Neuronal stem cell (in vitro differentiated cells): Measurements from ENCODE around the gene SMIM41.

Experiments
- DNase-seq: peaks from one replicate; pipeline ENCODE4 v3.0.0-alpha.2; 2013; ENCODE audit warnings: low spot score
- H2AFZ ChIP-seq: one replicate; pipeline ENCODE4 v1.6.1; 2013; ENCODE audit warnings: mild to moderate bottlenecking, low read length, inconsistent platforms
- H2AK5ac ChIP-seq: 2 replicates; pipeline ENCODE4 v1.6.1; 2013; ENCODE audit warnings: low read depth, mild to moderate bottlenecking, inconsistent platforms, low read length, moderate library complexity, mixed read lengths
- H2BK120ac ChIP-seq: 2 replicates; pipeline ENCODE4 v1.6.1; 2013; ENCODE audit warnings: low read depth, mild to moderate bottlenecking, inconsistent platforms, low read length, moderate library complexity, mixed read lengths
- H2BK12ac ChIP-seq: one replicate; pipeline ENCODE4 v1.6.1; 2013; ENCODE audit warnings: low read length, inconsistent platforms
- H2BK15ac ChIP-seq: 2 replicates; pipeline ENCODE4 v1.6.1; 2013; ENCODE audit warnings: mild to moderate bottlenecking, low read length, inconsistent platforms, mixed read lengths
- H2BK5ac ChIP-seq: one replicate; pipeline ENCODE4 v1.6.1; 2013; ENCODE audit warnings: inconsistent platforms, mild to moderate bottlenecking, low read length, moderate library complexity
- H3K14ac ChIP-seq: one replicate; pipeline ENCODE4 v1.6.1; 2013; ENCODE audit warnings: low read length, inconsistent platforms
- H3K18ac ChIP-seq: 2 replicates; pipeline ENCODE4 v1.6.1; 2013; ENCODE audit warnings: low read length, inconsistent platforms
- H3K23ac ChIP-seq: 2 replicates; pipeline ENCODE4 v1.6.1; 2013; ENCODE audit warnings: low read depth, mild to moderate bottlenecking, mixed read lengths, low read length, inconsistent platforms; ENCODE audit not compliant: poor library complexity
- H3K27ac ChIP-seq: replicated peaks from 3 replicates; pipeline ENCODE4 v1.5.1; 2013; ENCODE audit warnings: low read length, inconsistent platforms
- H3K27me3 ChIP-seq, 3 experiments: 2 replicates each; pipeline ENCODE4 v1.6.1; 2013; ENCODE audit warnings: low read length in 3 of 3, mild to moderate bottlenecking in 2 of 3, inconsistent platforms in 1 of 3, low read depth in 1 of 3, mixed read lengths in 1 of 3, moderate library complexity in 1 of 3; ENCODE audit not compliant: control insufficient read depth in 3 of 3, insufficient read depth in 3 of 3
- H3K36me3 ChIP-seq, 2 donors: replicated peaks in 1 of 2; 2 replicates each; pipeline ENCODE4 v1.6.1; 2013; ENCODE audit warnings: low read length in 2 of 2; ENCODE audit not compliant: control insufficient read depth in 2 of 2, insufficient read depth in 2 of 2
- H3K4ac ChIP-seq: 2 replicates; pipeline ENCODE4 v1.6.1; 2013; ENCODE audit warnings: inconsistent platforms, mild to moderate bottlenecking, low read length, moderate library complexity
- H3K4me1 ChIP-seq, 2 donors: 1 replicate in 1 of 2; 2 replicates in 1 of 2; pipeline ENCODE4 v1.6.1; 2013; ENCODE audit warnings: low read length in 2 of 2, low read depth in 1 of 2; ENCODE audit not compliant: control insufficient read depth in 2 of 2, insufficient read depth in 1 of 2
- H3K4me2 ChIP-seq: one replicate; pipeline ENCODE4 v1.6.1; 2013; ENCODE audit warnings: mild to moderate bottlenecking, low read length, inconsistent platforms; ENCODE audit not compliant: insufficient read depth, poor library complexity, severe bottlenecking
- H3K4me3 ChIP-seq, 2 donors: 2 replicates each; pipeline ENCODE4 v1.5.1; 2013; ENCODE audit warnings: low read length in 2 of 2, mild to moderate bottlenecking in 2 of 2, inconsistent platforms in 1 of 2, moderate library complexity in 1 of 2
- H3K79me1 ChIP-seq: one replicate; pipeline ENCODE4 v1.6.1; 2013; ENCODE audit warnings: low read depth, mild to moderate bottlenecking, inconsistent platforms, low read length, moderate library complexity
- H3K9ac ChIP-seq: one replicate; pipeline ENCODE4 v1.6.1; 2013; ENCODE audit warnings: mild to moderate bottlenecking, low read depth, low read length, inconsistent platforms; ENCODE audit not compliant: poor library complexity
- H3K9me3 ChIP-seq, 2 donors: replicated peaks in 1 of 2; 2 replicates each; pipeline versions ENCODE3 to v1.6.1; 2013; ENCODE audit warnings: low read length in 2 of 2, mild to moderate bottlenecking in 2 of 2, inconsistent platforms in 1 of 2, low read depth in 1 of 2, mixed read lengths in 1 of 2, moderate library complexity in 1 of 2; ENCODE audit not compliant: control insufficient read depth in 2 of 2, insufficient read depth in 1 of 2
- H4K8ac ChIP-seq: one replicate; pipeline ENCODE4 v1.6.1; 2013; ENCODE audit warnings: low read depth, mild to moderate bottlenecking, inconsistent platforms, low read length, moderate library complexity
- H4K91ac ChIP-seq: one replicate; pipeline ENCODE4 v1.6.1; 2013; ENCODE audit warnings: low read length, low read depth, mild to moderate bottlenecking, inconsistent platforms; ENCODE audit not compliant: poor library complexity
- WGBS, 2 donors: extraction: QIAGEN DNeasy Blood & Tissue Kit; methylation state at CpG; one replicate each; pipeline ENCODE4 v1.1.7; 2013; ENCODE audit warnings: missing lambda C conversion rate in 2 of 2, mixed read lengths in 1 of 2; ENCODE audit not compliant: insufficient read length in 2 of 2, insufficient replicate concordance in 1 of 2; ENCODE audit errors: extremely low coverage in 2 of 2; 5-methylcytosine and 5-hydroxymethylcytosine counted together

Gene SMIM41

GRCh38 chr12:52144512-52145227 is 65.2 kb downstream of the SMIM41 start:
- Histone ChIP-seq H3K27ac (no peak overlapping the region), H3K4me2 (no peak overlapping the region), H3K79me1 (no peaks in the 10 kb centered on the region)

GRCh38 chr12:52145228-52146088 is 66.0 kb downstream of the SMIM41 start:
- H2BK15ac ChIP-seq = peak overlapping the region; percentile 82
- peak overlapping the region; percentile 31 for H3K27ac ChIP-seq
- peak overlapping the region; percentile 15 for H2BK5ac ChIP-seq
- peak overlapping the region; percentile 94 for H2AFZ ChIP-seq
- DNase-seq = no peak
- H3K27me3 ChIP-seq = peaks cover 0 to 2% (median 0%) of the 10 kb centered on the region in 3 experiments
- no peaks in the 10 kb centered on the region for H3K79me1 ChIP-seq
- no CpG with 5 or more reads among the region's 18 CpGs for WGBS, 2 donors
- no peaks in the 10 kb centered on the region for H3K9me3 ChIP-seq
- H3K14ac ChIP-seq = peak overlapping the region; percentile 14
- H3K36me3 ChIP-seq = no peaks in the 10 kb centered on the region
- peak overlapping the region; percentile 91 for H2BK12ac ChIP-seq
- H4K91ac ChIP-seq = peak overlapping the region; percentile 56
- H3K4me2 ChIP-seq = no peak overlapping the region
- peaks cover 13 to 26% of the 10 kb centered on the region in 2 donors for H3K4me1 ChIP-seq
- peak overlapping the region; percentile 73 for H3K9ac ChIP-seq
- H3K23ac ChIP-seq = peak overlapping the region; percentile 78
- peak overlapping the region; percentile 4 for H2BK120ac ChIP-seq
- peak overlapping the region; percentile 69 for H3K4ac ChIP-seq
- peak overlapping the region; percentile 95 for H2AK5ac ChIP-seq
- no peak overlapping the region for H3K4me3 ChIP-seq
- H4K8ac ChIP-seq = peak overlapping the region; percentile 99
- peak overlapping the region; percentile 98 for H3K18ac ChIP-seq

More at GRCh38 chr12:52144512-52145227, 65.2 kb downstream of the SMIM41 start:
- H4K91ac ChIP-seq = peak overlapping the region; percentile 12
- peak overlapping the region; percentile 90 for H2BK15ac ChIP-seq
- peak overlapping the region; percentile 15 for H2BK5ac ChIP-seq
- H3K9ac ChIP-seq = peak overlapping the region; percentile 73
- WGBS, 2 donors = no CpG with 5 or more reads among the region's 16 CpGs
- peak overlapping the region; percentile 94 for H2AFZ ChIP-seq
- peak overlapping the region; percentile 99 for H4K8ac ChIP-seq
- peaks cover 0 to 2% (median 0%) of the 10 kb centered on the region in 3 experiments for H3K27me3 ChIP-seq
- H3K9me3 ChIP-seq = no peaks in the 10 kb centered on the region
- H3K23ac ChIP-seq = peak overlapping the region; percentile 6
- no peaks in the 10 kb centered on the region for H3K36me3 ChIP-seq
- no peak overlapping the region for H3K4me3 ChIP-seq
- H2BK12ac ChIP-seq = peak overlapping the region; percentile 91
- H3K14ac ChIP-seq = no peak overlapping the region
- H3K18ac ChIP-seq = peak overlapping the region; percentile 98
- peak overlapping the region; percentile 0 for H3K4ac ChIP-seq
- no peak for DNase-seq
- peak overlapping the region; percentile 95 for H2AK5ac ChIP-seq
- H3K4me1 ChIP-seq = peaks cover 13 to 28% of the 10 kb centered on the region in 2 donors
- peak overlapping the region; percentile 4 for H2BK120ac ChIP-seq

- Histone ChIP-seq H3K9ac (no peak overlapping the region), H2AFZ (peak overlapping the region; percentile 94), H3K23ac (peak overlapping the region; percentile 78), H3K36me3 (no peaks in the 10 kb centered on the region), H3K9me3 (no peaks in the 10 kb centered on the region), H4K8ac (peak overlapping the region; percentile 70), H3K4me3 (no peak overlapping the region), H2BK120ac (no peak overlapping the region), H3K18ac (peak overlapping the region; percentile 98), H3K27me3 (no peaks in the 10 kb centered on the region), H2BK12ac (peak overlapping the region; percentile 85), H3K4me2 (no peak overlapping the region), H2BK5ac (peak overlapping the region; percentile 15), H2BK15ac (peak overlapping the region; percentile 97), H3K4me1 (peaks cover 13 to 18% of the 10 kb centered on the region in 2 donors), H3K14ac (peak overlapping the region; percentile 14), H4K91ac (peak overlapping the region; percentile 42), H2AK5ac (peak overlapping the region; percentile 33), H3K27ac (no peak overlapping the region), H3K79me1 (no peaks in the 10 kb centered on the region), H3K4ac (peak overlapping the region; percentile 69)
- no CpG with 5 or more reads among the region's 8 CpGs for WGBS, 2 donors
- DNase-seq = no peak
Measured at GRCh38 chr12:52146089-52146821, 66.8 kb downstream of the SMIM41 start.
